Kidney epithelial cell (primary cell): ENCODE data around the gene NME1. TPM values are rescaled to one million over a fixed set of nuclear protein-coding genes. Genes with fewer than 3 reads are reported as not detected.

Source experiments
- DNase-seq: peaks from one replicate; pipeline ENCODE4 v3.0.0-alpha.2; 2010; ENCODE audit warnings: low read depth
- H3K27me3 ChIP-seq: 2 replicates; pipeline ENCODE4 v1.6.0; 2011; ENCODE audit warnings: low read length; ENCODE audit not compliant: control insufficient read depth, insufficient read depth
- H3K36me3 ChIP-seq: 2 replicates; pipeline ENCODE4 v1.5.1; 2011; ENCODE audit warnings: low read length; ENCODE audit not compliant: control insufficient read depth, insufficient read depth
- H3K4me3 ChIP-seq: 2 replicates; pipeline ENCODE4 v1.5.1; 2011; ENCODE audit warnings: low read depth, mild to moderate bottlenecking, control low read depth, low read length
- CTCF ChIP-seq: IDR thresholded peaks from 2 replicates; pipeline ENCODE4 v1.5.1; 2011; ENCODE audit warnings: mild to moderate bottlenecking, moderate library complexity, low read length, control low read depth, inconsistent platforms; ENCODE audit not compliant: insufficient read depth, poor library complexity, severe bottlenecking
- total RNA-seq: library from RNA; depleted of rRNA; stranded (reverse); fragments of >200 nt; gene quantifications from 2 replicates; pipeline ENCODE4 v1.2.3, GENCODE V29; 2015

NME1 gene
- total RNA-seq, 1 donor from 2014 or later = 162 TPM

DNA sequence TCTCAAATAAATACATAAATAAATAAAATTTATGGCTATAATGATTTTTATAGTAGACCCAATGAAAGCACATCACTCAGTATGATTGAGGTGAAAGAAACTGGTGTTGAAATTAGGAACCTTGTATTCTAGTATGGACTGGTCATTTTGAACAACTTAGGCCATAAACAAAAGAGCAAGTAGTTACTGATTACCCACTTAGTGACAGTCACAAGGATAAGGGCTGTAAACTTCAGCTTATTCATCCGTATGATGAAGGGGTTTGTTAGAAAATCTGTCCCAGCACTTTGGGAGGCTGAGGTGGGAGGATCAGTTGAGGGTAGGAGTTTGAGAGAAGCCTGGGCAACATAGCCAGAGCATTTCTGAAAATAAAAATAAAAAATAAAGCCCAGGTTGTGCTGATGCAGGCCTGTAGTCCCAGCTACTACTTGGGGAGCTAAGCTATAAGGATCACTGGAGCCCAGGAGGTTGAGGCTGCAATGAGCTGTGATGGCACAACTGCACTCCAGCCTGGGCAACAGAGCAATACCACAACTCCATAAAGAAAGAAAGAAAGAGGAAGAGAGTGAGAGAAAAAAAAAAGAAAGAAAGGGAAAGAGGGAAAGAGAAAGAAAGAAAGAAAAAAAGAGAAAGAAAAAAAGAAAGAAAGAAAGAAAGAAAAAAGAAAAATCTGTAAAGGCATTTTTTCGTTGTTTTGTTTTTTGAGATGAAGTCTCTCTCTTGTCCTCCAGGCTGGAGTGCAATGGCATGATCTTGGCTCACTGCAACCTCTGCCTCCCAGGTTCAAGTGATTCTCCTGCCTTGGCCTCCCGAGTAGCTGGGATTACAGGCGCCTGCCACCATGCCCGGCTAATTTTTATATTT is 28.5 kb upstream of the NME1 start:
- H3K27me3 ChIP-seq = no peaks in the 10 kb centered on the region
- no peak for DNase-seq
- no peak overlapping the region for H3K4me3 ChIP-seq
- TF ChIP-seq CTCF = no peak
- H3K36me3 ChIP-seq = no peaks in the 10 kb centered on the region

- no peak overlapping the region for H3K4me3 ChIP-seq
- H3K27me3 ChIP-seq = no peaks in the 10 kb centered on the region
- H3K36me3 ChIP-seq = no peaks in the 10 kb centered on the region
- DNase-seq = no peak
- no peak for TF ChIP-seq CTCF
These were observed 25.3 kb upstream of the NME1 start for GRCh38 chr17:51128076-51128475.

DNA sequence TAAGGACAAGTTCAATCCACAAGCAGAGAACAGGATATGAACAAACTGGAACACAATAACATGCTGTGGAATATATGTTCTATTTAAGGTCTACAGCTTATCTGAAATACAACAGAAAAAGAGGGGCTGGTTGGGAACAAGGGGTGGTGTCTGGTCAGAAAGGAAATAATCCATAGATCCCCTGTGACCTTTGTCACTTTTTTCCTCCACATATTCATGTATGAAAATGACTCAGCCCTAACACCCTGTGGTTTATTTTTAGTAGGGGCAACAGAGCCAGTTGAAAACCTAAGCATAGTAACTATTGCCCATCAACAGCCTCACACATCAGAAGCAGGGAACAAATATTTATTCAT is 20.4 kb upstream of the NME1 start:
- DNase-seq = no peak
- H3K4me3 ChIP-seq = no peak overlapping the region
- no peak for TF ChIP-seq CTCF
- no peaks in the 10 kb centered on the region for H3K27me3 ChIP-seq
- H3K36me3 ChIP-seq = no peaks in the 10 kb centered on the region

DNA sequence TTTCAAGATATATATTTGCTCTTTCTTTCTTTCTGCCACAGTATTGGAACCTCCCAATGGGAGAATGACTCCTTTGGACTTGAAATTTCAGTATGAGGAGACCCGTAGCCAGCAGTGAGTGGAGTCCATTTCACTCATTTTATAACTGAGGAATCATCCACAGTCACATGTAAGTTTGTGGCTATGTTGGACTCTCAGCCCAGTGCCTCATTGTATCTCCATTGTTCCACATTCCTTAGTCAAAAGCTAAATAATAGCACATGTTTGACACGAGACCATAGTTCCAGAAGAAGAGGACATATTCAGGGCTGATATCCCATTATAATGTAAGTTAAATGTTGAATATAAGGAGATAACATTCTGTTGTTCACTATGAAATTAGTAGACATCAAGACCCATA is 20.0 kb upstream of the NME1 start:
- no peaks in the 10 kb centered on the region for H3K36me3 ChIP-seq
- H3K27me3 ChIP-seq = no peaks in the 10 kb centered on the region
- H3K4me3 ChIP-seq = no peak overlapping the region
- DNase-seq = no peak
- no peak for TF ChIP-seq CTCF

GRCh38 chr17:51135956-51136355 is 17.4 kb upstream of the NME1 start:
- Histone ChIP-seq H3K36me3 (no peaks in the 10 kb centered on the region), H3K27me3 (no peaks in the 10 kb centered on the region), H3K4me3 (no peak overlapping the region)
- no peak for DNase-seq
- no peak for TF ChIP-seq CTCF

GRCh38 chr17:51142597-51142996 is 10.8 kb upstream of the NME1 start:
- DNase-seq = no peak
- H3K36me3 ChIP-seq = no peaks in the 10 kb centered on the region
- no peaks in the 10 kb centered on the region for H3K27me3 ChIP-seq
- H3K4me3 ChIP-seq = no peak overlapping the region
- TF ChIP-seq CTCF = no peak
